Ascending aorta (tissue), 2 donors: ENCODE data around the gene POMT1. TPM values are rescaled to one million over a fixed set of nuclear protein-coding genes. Genes with fewer than 3 reads are reported as not detected.

Experiments used
- DNase-seq, 2 donors: peaks; one replicate each; pipeline ENCODE4 v3.0.0-alpha.2; 2019; ENCODE audit warnings: low spot score in 2 of 2
- H3K27ac ChIP-seq, 2 donors: fragments of 200-600 bp; sonication (generic); one replicate each; pipeline ENCODE4 v1.5.1; 2016 to 2017; ENCODE audit warnings: mild to moderate bottlenecking in 1 of 2
- H3K27me3 ChIP-seq: fragments of 200-600 bp; sonication (generic); one replicate; pipeline ENCODE4 v1.5.1; 2017
- H3K36me3 ChIP-seq, 2 donors: fragments of 200-600 bp; sonication (generic); one replicate each; pipeline ENCODE4 v1.5.1; 2016
- H3K4me1 ChIP-seq, 2 donors: fragments of 200-600 bp; sonication (generic); one replicate each; pipeline ENCODE4 v1.5.1; 2016 to 2017; ENCODE audit warnings: mild to moderate bottlenecking in 1 of 2
- H3K4me3 ChIP-seq, 2 donors: fragments of 200-600 bp; sonication (generic); one replicate each; pipeline ENCODE4 v1.5.1; 2016 to 2017; ENCODE audit warnings: mild to moderate bottlenecking in 1 of 2
- H3K9me3 ChIP-seq, 2 donors: fragments of 200-600 bp; sonication (generic); one replicate each; pipeline ENCODE4 v1.5.1; 2016
- CTCF ChIP-seq, 3 experiments: fragments of 200-600 bp in 2 of 3; fragments of 450-650 bp in 1 of 3; sonication (generic) in 2 of 3; IDR thresholded peaks; one replicate each; pipeline ENCODE4 v1.5.1; 2016 to 2019; ENCODE audit warnings: antibody characterized with exemption in 3 of 3, mild to moderate bottlenecking in 1 of 3, moderate library complexity in 1 of 3
- intact Hi-C: fragments of 100-400 bp; cut with DNase I; formaldehyde crosslinking; loops from one replicate; pipeline ENCODE4 v1.15.1; 2023
- total RNA-seq: library from RNA; depleted of rRNA; stranded (reverse); fragments of >200 nt; gene quantifications from one replicate; pipeline ENCODE4 v1.1.0, GENCODE V29; 2016

Gene POMT1
- total RNA-seq, 1 donor from 2014 or later, result 128 TPM

DNA sequence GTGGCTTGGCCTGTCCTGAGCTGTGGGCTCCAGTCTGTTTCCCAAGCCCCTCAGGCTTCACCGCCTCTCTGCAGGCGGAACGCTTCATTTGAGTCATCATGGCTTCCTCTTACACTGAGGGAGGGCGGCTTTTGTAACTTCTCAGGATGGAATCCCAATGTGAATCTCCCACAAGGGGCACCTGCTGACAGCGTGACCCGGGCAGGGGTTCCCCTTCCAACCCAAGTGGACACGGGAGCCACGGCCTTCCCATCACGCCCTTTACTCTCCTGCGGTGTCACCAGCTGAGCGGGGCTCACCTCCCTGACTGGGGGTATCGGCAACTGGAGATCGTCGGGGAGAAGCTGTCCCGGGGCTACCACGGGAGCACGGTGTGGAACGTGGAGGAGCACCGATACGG, 15.8 kb downstream of the POMT1 start:
- Histone ChIP-seq H3K36me3 (peaks cover 91 to 95% of the 10 kb centered on the region in 2 donors), H3K9me3 (no peaks in the 10 kb centered on the region), H3K4me1 (no peaks in the 10 kb centered on the region), H3K4me3 (no peak overlapping the region), H3K27ac (no peak overlapping the region), H3K27me3 (no peaks in the 10 kb centered on the region)
- DNase-seq, result peak in 1 of 2 donors; percentile 58
- intact Hi-C loops, result no loop called here
- no peak for TF ChIP-seq CTCF (IDR thresholded peaks at IDR 0.05)

- Histone ChIP-seq H3K27ac (no peak overlapping the region), H3K27me3 (no peaks in the 10 kb centered on the region), H3K36me3 (peaks cover 91 to 95% of the 10 kb centered on the region in 2 donors), H3K4me1 (no peaks in the 10 kb centered on the region), H3K4me3 (no peak overlapping the region), H3K9me3 (no peaks in the 10 kb centered on the region)
- intact Hi-C loops, result no loop called here
- no peak for TF ChIP-seq CTCF (IDR thresholded peaks at IDR 0.05)
- DNase-seq, result no peak
These were observed 17.8 kb downstream of the POMT1 start for GRCh38 chr9:131520503-131520902.

DNA sequence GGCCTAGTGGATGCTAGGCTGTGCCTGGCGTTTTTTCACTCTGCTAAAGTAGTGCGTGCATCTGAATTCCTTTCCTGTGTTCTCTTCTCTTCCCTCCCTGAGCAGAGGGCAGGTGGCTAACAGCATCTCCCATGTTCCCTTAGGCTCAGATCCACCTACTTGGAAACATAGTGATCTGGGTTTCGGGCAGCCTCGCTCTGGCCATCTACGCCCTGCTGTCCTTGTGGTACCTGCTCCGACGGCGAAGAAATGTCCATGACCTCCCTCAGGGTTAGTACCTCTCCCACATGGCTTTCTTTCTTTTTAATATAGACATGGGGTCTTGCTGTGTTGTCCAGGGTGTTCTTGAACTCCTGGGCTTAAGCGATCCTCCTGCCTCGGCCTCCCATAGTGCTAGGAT, 18.5 kb downstream of the POMT1 start:
- Histone ChIP-seq H3K9me3 (no peaks in the 10 kb centered on the region), H3K4me1 (no peaks in the 10 kb centered on the region), H3K27ac (no peak overlapping the region), H3K27me3 (no peaks in the 10 kb centered on the region), H3K4me3 (no peak overlapping the region), H3K36me3 (peaks cover 93 to 96% of the 10 kb centered on the region in 2 donors)
- DNase-seq, result peak in 1 of 2 donors; percentile 50
- no peak for TF ChIP-seq CTCF (IDR thresholded peaks at IDR 0.05)
- intact Hi-C loops, result no loop called here

GRCh38 chr9:131521822-131522221, 19.1 kb downstream of the POMT1 start:
- no peaks in the 10 kb centered on the region for H3K9me3 ChIP-seq
- no peak for TF ChIP-seq CTCF (IDR thresholded peaks at IDR 0.05)
- intact Hi-C loops, result no loop called here

GRCh38 chr9:131522257-131523085, 19.8 kb downstream of the POMT1 start:
- Histone ChIP-seq H3K9me3 (no peaks in the 10 kb centered on the region), H3K27me3 (no peaks in the 10 kb centered on the region), H3K4me3 (no peak overlapping the region), H3K4me1 (no peaks in the 10 kb centered on the region), H3K27ac (no peak overlapping the region), H3K36me3 (peaks cover 90 to 95% of the 10 kb centered on the region in 2 donors)
- intact Hi-C loops, result no loop called here
- TF ChIP-seq CTCF (IDR thresholded peaks at IDR 0.05), result no peak
- DNase-seq, result peak in 1 of 2 donors; percentile 54

More at GRCh38 chr9:131521822-131522221, 19.1 kb downstream of the POMT1 start:
- Histone ChIP-seq H3K4me1 (no peaks in the 10 kb centered on the region), H3K4me3 (no peak overlapping the region), H3K36me3 (peaks cover 93 to 95% of the 10 kb centered on the region in 2 donors), H3K27me3 (no peaks in the 10 kb centered on the region), H3K27ac (no peak overlapping the region)
- peak in 1 of 2 donors; percentile 44 for DNase-seq
